ENCODE data around the gene PHPT1.

The PHPT1 gene

DNA sequence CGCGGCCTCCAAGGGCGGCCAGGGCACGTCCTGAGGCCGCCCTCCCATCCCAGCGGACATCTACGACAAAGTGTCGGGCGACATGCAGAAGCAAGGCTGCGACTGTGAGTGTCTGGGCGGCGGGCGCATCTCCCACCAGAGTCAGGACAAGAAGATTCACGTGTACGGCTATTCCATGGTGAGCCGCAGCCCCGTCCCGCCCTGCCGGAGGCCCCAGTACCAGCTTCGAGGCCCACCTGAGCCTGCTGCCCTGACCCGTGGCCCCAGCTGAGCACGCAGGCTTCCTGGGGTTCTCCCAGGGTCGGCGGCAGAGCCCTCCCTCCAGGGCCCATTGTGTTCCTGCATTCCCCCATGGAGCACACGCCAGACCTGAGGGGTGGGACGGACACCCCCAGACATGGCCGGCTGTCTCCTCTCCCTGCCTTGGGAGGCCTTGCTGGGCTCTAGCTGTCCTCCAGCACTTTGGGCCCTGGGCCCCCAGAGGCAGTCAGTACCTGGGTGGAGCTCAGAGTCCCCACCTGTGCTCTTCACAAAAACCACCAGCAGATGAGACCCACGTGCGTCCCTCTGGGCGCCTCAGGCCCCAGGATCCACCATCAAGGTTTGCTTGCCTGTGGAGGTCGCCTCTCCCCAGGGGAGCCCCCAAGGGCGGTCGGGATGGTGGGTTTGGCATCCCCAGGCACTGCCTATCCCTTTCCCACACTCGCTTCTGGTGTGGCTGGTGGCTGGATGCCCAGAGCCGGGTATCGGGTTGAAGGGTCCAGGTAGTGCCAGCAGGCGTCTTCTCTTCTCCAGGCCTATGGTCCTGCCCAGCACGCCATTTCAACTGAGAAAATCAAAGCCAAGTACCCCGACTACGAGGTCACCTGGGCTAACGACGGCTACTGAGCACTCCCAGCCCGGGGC lies 1.0 kb downstream of the PHPT1 start:
- no peak for DNase-seq

DNA sequence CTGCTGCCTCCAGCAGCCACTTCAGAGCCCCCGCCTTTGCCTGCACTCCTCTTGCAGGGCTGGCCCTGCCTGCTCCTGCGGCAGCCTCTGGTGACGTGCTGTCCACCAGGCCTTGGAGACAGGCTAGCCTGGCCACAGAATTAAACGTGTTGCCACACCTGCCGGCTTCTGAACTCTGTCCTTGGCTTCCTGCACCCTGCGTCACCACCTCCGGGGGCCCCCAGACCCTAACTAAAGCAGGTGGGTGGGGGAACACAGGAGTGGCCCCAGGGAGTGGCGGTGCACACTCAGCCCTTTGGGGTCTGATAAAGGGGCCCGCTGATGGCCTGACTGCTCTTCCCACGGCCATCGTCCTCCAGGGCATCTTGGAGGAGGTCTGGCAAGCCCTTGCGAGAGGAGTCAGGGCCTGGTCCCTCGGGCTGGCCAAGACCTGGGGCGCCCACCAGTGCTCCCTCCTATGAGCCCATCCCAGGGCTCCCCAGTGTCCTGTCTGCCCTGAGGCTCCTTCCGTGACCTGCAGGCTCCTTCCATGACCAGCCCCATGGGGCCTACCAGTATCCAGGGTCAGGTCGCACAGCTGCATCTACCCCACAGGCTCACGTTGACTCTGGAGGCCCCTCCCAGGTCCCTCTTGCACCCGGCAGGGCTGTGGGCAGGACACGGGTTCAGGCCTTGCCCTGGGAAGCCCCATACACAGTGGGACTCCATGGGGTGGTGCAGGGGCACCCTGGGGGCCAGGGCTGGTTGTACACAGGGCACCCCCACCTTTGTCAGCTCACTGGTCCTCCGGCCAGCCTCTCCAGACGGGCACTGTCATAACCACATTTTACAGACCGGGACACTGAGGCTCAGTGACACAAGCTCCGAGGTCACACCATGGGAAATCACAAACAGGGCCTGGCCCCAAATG lies 1.9 kb downstream of the PHPT1 start:
- DNase-seq: no peak

DNA sequence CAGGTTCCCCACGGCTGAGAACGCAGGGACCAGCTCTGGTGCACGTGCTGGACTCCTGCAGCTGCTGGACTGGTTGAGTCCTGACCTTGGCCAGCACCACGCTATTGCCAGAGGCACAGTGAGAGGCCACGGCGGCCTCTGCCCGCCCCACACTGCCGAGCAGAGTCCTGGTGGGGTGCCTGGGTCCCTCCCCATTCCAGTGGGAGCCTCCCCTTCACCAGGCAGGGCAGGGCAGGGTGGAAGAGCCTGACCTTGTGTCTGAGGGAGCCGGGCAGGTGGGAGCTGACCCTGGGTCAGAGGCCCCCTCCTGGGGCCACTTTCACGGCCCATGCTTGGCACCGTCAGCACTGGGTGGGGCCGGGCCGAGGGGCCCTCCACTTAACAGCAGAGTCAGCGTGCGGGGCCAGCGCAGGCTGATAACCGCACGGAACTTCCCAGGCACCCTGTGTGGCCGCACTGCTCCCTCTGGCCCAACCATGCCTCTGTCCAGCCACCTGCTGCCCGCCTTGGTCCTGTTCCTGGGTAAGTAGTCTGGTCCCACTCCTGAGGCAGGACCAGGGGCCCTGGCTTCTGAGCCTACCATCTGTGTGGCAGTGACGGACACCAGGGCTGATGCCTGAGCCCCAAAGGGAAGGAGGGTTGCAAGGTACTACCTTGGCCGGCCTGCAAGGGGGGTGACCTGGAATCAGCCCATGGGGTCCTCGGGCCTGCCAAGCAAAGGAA lies 2.9 kb downstream of the PHPT1 start, which contains the start of gene MAMDC4:
Gene MAMDC4 (plus strand): TSS at position 406 of the 723 bp plus-strand sequence. CDS start 71 bp downstream, at position 477.
- no peak for DNase-seq

DNA sequence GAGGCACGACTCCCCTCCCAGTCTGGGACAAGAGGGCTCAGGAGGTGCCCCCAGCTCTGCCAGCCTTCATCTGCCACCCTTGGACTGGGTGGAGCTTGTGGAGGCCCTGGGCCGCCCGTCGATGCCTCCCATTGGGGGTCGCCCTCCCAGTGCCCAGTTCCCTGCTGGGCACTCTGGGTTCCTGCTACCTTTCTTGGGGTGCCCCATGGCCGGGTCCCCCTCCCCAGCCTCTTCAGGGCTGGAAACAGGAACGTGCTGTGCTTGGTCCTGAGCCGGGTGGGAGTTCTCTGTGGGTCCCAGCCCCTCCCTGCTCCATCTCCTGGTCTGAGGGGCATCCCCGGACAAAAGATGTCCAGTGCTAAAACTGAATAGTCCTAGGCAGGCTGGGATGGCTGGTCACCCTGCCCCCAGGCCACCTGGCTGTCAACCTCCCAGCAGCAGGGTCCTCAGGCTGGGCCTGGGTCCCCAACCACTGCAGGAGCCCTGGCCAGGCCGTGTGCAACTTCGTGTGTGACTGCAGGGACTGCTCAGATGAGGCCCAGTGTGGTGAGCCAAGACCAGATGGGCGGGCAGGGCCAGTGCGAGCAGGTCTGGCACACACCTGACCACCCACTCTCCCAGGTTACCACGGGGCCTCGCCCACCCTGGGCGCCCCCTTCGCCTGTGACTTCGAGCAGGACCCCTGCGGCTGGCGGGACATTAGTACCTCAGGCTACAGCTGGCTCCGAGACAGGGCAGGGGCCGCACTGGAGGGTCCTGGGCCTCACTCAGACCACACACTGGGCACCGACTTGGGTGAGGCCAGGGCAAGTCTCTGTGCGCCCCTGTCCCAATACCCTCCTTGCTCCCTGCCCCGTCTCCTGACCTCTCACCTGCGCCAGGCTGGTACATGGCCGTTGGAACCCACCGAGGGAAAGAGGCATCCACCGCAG lies 3.7 kb downstream of the PHPT1 start:
- no peak for DNase-seq

DNA sequence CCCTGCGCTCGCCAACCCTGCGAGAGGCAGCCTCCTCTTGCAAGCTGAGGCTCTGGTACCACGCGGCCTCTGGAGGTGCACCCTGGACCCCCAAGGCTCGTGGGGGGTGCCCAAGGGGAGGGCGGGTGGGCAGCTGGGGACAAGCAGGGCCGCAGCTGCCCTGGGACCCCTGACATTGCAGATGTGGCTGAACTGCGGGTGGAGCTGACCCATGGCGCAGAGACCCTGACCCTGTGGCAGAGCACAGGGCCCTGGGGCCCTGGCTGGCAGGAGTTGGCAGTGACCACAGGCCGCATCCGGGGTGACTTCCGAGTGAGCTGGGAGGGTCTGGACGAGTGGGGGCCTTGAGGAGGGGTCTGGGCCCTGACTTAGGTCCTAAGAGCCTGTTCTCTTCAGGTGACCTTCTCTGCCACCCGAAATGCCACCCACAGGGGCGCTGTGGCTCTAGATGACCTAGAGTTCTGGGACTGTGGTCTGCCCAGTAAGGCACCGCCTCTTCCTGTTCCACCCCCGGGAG lies 4.4 kb downstream of the PHPT1 start:
- DNase-seq: no peak

DNA sequence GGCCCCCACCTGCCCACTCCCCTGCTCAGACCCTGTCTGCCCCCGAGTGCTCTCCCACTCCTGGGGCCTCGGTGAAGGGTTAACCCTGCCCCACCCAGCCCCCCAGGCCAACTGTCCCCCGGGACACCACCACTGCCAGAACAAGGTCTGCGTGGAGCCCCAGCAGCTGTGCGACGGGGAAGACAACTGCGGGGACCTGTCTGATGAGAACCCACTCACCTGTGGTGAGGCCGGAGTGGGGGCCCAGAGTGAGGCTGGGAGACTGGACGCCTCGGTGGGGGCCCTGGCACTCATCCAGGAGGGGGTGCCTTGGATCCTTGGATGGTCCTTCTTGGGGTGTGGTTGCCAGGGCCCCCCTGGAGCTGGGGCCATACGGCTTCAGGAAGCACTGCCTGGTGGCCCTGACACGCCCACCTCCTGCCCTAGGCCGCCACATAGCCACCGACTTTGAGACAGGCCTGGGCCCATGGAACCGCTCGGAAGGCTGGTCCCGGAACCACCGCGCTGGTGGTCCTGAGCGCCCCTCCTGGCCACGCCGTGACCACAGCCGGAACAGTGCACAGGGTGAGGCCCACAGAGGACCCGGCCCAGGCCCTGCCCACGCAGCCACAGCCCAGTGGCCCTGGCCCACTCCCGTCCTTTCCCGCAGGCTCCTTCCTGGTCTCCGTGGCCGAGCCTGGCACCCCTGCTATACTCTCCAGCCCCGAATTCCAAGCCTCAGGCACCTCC lies 5.1 kb downstream of the PHPT1 start:
- no peak for DNase-seq

DNA sequence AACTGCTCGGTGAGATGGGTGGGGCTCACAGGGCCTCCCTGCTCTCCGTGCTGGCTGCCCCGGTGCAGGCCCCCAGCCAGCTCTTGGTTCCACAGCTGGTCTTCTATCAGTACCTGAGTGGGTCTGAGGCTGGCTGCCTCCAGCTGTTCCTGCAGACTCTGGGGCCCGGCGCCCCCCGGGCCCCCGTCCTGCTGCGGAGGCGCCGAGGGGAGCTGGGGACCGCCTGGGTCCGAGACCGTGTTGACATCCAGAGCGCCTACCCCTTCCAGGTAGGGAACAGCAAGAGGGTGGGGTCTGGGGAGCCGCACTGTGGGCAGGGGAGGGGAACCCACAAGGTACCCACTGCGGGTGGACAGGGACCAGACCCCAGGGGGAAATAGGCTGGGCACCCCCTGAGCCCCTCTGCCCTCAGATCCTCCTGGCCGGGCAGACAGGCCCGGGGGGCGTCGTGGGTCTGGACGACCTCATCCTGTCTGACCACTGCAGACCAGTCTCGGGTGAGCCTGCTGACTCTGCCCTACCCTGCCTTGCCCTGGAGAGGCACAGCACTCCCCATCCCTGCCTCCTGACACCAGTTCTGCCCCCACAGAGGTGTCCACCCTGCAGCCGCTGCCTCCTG lies 5.7 kb downstream of the PHPT1 start:
- no peak for DNase-seq

DNA sequence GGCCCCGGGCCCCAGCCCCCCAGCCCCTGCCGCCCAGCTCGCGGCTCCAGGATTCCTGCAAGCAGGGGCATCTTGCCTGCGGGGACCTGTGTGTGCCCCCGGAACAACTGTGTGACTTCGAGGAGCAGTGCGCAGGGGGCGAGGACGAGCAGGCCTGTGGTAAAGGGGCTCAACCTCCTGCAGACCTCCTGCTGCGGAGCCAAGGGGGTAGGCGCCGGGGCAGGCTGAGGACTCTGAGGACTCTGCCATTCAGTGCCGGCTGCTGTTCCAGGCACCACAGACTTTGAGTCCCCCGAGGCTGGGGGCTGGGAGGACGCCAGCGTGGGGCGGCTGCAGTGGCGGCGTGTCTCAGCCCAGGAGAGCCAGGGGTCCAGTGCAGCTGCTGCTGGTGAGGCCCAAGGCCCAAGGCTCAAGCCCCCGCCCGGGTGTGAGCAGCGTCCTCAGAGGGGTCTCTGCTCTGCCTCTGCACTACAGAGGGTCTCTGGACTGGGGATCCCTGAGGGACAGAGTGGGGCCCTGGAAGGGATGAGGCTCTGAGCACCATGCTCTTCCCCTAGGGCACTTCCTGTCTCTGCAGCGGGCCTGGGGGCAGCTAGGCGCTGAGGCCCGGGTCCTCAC lies 6.4 kb downstream of the PHPT1 start:
- DNase-seq: no peak

DNA sequence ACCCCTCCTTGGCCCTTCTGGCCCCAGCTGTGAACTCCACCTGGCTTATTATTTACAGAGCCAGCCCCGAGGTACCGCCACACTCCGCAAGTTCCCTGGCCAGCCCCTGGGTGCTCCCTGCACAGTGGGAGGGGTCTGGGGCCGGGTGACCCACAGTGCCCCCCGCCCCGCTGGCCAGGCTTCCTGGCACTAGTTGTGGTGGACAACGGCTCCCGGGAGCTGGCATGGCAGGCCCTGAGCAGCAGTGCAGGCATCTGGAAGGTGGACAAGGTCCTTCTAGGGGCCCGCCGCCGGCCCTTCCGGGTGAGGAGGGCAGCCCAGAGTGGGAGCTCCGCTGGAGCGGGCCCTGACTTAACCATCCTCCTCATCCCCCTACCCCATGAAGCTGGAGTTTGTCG lies 6.9 kb downstream of the PHPT1 start:
- no peak for DNase-seq

DNA sequence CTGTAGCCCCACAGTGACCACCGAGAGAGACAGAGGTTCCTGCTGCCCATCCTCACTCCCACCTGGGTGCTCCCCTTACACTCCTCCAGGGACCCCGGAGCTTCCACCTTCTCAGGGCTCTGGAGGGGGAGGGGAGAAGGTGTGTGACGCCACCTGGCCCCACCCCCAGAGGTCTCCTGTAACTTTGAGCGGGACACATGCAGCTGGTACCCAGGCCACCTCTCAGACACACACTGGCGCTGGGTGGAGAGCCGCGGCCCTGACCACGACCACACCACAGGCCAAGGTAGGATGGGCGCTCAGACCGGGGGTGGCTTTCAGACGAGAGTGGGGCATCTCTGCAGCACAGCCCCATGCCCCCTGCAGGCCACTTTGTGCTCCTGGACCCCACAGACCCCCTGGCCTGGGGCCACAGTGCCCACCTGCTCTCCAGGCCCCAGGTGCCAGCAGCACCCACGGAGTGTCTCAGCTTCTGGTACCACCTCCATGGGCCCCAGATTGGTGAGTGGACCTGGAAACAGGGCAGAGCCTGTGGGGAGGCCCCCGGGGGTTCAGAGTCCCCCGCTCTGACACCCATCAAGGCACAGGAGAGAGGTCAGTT lies 7.4 kb downstream of the PHPT1 start:
- DNase-seq: no peak

DNA sequence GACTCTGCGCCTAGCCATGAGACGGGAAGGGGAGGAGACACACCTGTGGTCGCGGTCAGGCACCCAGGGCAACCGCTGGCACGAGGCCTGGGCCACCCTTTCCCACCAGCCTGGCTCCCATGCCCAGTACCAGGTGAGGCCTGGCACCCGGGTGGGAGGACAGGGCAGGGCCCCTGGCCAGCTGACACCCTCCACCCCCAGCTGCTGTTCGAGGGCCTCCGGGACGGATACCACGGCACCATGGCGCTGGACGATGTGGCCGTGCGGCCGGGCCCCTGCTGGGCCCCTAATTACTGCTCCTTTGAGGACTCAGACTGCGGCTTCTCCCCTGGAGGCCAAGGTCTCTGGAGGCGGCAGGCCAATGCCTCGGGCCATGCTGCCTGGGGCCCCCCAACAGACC lies 8.0 kb downstream of the PHPT1 start:
- no peak for DNase-seq

DNA sequence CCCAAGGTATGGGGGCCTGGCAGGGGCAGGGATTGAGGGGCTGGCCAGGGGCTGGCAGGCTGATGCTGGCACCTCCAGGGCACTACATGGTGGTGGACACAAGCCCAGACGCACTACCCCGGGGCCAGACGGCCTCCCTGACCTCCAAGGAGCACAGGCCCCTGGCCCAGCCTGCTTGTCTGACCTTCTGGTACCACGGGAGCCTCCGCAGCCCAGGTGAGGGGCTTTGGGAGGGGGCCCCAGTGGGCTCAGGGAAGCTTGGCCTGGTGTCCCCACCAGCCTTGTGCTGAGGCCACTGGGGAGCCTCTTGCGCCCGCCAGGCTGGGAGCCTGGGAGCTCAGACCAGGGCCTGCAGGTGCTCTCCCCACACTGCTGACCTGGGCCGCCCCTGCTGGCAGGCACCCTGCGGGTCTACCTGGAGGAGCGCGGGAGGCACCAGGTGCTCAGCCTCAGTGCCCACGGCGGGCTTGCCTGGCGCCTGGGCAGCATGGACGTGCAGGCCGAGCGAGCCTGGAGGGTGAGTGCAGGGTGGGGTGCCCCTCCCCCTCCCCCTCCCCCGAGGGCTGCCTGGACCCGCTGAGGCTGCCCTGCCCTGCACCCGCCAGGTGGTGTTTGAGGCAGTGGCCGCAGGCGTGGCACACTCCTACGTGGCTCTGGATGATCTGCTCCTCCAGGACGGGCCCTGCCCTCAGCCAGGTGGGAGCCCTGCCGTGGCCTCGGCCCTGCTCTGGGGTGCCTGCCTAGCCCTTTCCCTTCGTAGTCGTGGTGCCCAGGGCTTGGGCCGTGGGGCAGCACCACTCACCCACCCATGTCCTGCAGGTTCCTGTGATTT lies 8.6 kb downstream of the PHPT1 start:
- no peak for DNase-seq

DNA sequence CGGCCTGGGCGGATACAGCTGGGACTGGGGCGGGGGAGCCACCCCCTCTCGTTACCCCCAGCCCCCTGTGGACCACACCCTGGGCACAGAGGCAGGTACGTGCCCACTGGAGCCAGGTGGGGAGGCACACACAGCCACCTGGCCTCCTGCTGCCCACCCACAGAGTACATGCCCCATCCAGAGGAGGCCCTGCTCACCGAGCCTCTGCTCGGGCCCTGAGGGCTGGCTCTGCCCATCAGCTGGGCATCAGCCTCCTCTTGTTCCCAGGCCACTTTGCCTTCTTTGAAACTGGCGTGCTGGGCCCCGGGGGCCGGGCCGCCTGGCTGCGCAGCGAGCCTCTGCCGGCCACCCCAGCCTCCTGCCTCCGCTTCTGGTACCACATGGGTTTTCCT lies 9.2 kb downstream of the PHPT1 start:
- no peak for DNase-seq

DNA sequence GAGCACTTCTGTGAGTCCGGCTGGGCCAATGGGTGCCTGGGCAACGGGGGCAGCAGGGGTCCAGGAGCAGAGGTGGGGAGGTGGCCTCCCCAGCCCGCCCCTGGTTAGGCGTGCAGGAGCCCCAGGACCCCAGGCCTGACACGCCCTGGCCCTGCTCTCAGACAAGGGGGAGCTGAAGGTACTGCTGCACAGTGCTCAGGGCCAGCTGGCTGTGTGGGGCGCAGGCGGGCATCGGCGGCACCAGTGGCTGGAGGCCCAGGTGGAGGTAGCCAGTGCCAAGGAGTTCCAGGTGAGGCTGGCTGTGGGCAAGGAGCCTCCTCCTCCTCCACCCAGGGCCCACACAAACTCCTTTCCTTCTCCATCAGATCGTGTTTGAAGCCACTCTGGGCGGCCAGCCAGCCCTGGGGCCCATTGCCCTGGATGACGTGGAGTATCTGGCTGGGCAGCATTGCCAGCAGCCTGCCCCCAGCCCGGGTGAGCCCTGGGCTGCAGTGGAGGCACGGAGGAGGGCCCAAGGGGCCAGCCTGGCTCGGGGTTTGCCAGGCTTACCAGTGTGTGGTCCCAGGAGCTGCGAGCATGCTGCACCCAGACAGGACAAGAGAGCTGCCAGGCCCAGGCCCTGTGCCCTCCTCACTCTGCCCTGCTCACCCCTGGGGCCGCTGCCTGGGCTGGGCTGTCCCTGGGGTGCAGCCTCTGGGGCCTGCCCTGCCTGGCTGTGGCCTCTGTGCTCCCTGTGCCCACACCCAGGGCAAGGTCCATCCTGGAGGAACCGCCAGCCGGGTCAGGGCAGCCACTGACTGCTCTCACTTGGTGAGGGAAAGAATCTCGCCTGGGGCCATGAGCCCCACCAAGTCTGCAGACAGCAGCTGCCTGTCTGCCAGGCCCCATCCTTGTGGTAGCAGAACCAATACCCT lies 9.9 kb downstream of the PHPT1 start:
- DNase-seq: no peak

DNA sequence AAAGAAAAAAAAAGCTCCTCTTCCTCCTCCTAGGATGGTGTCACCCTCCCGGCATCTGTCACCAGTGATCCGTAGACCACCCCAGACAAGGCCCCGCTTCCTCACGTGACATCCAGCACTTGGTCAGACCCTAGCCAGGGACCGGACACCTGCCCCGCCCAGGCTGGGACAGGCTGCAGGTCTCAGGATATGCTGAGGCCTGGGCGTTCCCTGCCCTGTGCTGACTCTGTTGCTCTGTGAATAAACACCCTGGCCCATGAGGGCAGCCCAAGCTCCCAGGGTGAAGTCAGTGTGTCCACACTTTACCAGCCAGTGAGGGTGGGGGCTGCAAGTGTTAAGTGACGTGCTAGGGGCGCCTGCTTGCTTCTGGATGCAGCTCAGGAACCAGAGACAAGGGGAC lies 11.3 kb downstream of the PHPT1 start:
- DNase-seq: no peak

DNA sequence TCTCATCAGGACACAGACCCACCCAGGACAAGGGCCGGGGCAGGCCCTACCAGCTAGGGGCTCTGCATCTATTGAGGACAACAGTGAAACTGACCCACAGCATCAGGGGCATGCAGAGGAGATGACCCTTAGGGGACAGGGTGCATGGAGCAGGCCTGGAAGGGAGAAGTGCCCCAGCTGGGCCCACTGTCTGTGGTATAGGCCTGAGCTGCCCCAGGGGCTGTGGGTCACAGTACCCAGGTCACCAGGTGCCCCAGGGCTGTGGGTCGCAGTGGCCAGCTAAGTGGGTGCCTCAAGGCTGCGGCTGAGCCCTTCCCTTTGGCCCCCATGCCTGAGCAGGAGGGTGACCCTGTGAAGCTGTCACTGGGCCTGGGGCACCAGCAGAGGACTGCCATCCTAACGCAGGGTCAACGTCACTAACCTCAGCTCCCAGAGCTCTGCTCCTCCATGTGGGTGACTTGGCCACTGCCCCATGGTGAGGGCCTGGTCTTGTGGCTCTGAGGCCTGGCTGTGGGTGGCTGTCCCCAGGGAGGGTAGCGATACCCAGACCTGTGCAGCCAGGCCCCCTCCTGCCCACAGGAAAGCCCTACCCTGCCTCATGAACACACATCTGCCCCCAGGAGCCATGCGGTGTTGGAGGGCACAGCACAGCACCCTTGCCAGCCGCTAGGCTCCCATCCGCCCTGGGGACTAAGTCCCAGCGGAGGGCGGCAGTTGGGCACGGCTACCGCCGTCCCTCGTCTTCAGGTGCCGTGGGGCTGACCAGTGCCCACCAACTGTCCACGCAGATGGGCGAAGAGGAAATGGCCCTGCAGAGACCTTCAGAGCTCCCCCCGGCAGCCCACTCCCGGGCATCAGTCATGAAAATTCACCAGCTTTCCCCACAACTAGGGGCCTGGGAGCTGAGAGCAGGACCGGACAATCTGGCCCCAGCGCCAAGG lies 12.0 kb downstream of the PHPT1 start:
- DNase-seq: no peak
